ENCODE measurements around the gene ZNF560. TPM values are rescaled to one million over a fixed set of nuclear protein-coding genes. Genes with fewer than 3 reads are reported as not detected.

The ZNF560 gene
- total RNA-seq, result 0.43 and 0.72 TPM in 2 replicates

DNA sequence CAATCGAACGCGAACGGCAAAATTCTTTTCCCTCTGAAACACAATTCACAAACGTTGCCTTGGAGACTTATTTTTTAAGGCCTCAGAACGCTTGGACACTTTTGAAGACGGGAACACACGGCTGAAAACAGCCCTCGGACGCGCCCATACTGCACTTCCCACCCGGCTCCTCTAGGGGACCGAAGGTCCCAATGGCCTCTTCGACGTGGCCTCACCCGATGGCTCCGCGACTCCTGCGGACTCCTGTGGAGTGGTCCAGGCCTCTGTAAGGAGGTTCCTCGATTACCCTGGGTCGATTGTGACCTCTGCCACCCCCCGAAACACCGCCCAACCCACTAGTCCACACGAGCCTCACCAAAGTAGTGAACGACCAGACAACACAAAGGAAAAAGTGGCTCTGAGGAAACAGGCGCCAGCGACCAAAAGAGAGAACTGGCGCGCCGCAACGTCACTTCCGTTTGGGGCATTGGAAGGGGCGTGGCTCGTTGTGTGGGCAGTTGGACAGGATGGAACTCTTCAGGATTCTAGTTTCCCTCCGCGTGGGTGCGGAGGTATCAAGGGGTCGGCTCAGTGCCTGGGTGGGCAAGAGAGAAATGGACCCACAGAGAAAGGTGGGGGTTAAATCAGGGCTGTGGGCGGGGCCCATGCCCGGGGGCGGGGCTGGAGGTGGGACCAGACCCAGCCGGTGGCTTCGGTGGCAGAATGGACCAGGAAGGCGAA, at the start of gene ZNF560:
ZNF560 (minus strand) TSS at position 434 of the 720 bp plus-strand sequence. CDS start 23,303 bp downstream, outside the sequence.

GRCh38 chr19:9538183-9539058, 40.0 kb upstream of the ZNF560 start, which contains the start of gene ZNF426:
ZNF426 (minus strand) TSS chr19:9538645; CDS start chr19:9536232, 2,413 bp downstream.

DNA sequence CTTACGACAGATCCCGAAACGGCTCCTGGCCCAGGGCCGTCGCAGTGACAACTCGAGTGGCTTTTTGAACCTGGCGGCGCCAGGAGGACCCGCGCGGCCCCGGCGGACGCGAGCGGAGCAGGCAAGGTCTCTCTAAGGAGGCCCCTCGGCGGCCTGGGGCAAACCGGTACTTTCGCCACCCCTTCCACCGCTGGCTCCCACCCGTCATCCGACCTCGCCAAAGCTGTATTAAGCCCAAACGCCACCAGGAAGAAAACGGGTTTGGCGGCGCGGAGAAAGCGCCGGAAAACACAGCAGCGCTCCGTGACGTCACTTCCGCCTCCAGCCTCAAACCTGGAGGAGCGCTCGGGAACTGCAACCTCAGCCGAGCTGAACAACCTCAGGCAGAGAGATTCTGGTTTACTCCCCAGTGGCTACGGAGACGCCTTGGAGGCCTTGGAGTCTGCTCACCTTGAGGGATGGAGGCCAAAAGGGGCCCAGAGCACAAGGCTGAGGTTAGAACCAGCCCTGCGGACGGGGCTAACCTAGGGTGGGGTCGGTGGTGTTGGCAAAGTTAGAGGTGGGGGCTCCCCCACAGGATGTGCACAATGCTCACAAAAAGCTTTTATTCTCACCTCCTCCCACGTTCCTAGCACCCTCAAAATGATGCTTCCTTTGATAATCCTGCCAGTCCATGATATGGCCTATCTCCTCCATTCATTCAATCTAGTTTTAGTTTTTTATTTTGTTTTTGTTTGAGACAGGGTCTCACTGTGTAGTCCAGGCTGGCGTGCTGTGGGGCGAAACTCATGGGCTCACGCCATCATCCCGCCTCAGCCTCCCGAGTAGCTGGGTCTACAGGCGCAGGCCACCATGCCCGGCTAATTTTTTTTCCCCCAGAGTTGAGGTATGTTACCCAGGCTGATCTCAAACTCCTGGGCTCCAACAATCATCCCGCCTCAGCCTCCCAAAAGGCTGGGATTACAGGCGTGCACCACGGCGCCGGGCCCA, 62.8 kb downstream of the ZNF560 start, which contains the start of gene ZNF266:
ZNF266 (minus strand) TSS at position 295 of the 990 bp plus-strand sequence. CDS start 15,484 bp downstream, outside the sequence.

Other genes with a start within 250 kb of the ZNF560 start
- not detected in 2 replicates for gene OR7E24, start 247.7 kb downstream of the ZNF560 start, total RNA-seq
- gene ZNF699, start 188.8 kb downstream of the ZNF560 start, total RNA-seq, result 11.3 and 18.8 TPM in 2 replicates
- gene ZNF559, start 174.4 kb downstream of the ZNF560 start, total RNA-seq, result 7.2 and 13.0 TPM in 2 replicates
- 0.21 and 0.72 TPM in 2 replicates for gene ZNF177, start 135.6 kb downstream of the ZNF560 start, total RNA-seq
- 5.8 and 8.1 TPM in 2 replicates for gene ZNF266, start 63.0 kb downstream of the ZNF560 start, total RNA-seq
- gene ZNF426, start 40.0 kb upstream of the ZNF560 start, total RNA-seq, result 15.2 and 17.3 TPM in 2 replicates
- 50.8 and 58.4 TPM in 2 replicates for gene ZNF121, start 85.9 kb upstream of the ZNF560 start, total RNA-seq
- 42.2 and 44.5 TPM in 2 replicates for gene ZNF561, start 122.6 kb upstream of the ZNF560 start, total RNA-seq
- gene ZNF562, start 176.5 kb upstream of the ZNF560 start, total RNA-seq, result 38.2 and 52.8 TPM in 2 replicates

Measured in tracheal epithelial cell (primary cell).